Neural progenitor cell (in vitro differentiated cells): Measurements from ENCODE around the gene SFMBT2.

Experiments
- EZH2phosphoT487 ChIP-seq: fragments of 200-600 bp; sonication (generic); IDR thresholded peaks from 2 replicates; pipeline ENCODE4 v1.6.1; 2017; ENCODE audit warnings: antibody characterized with exemption
- TF ChIP-seq, protein P1 (sequence below): fragments of 200-600 bp; sonication (generic); IDR thresholded peaks from 2 replicates; pipeline ENCODE4 v1.5.1; 2017; ENCODE audit warnings: antibody characterized with exemption, mild to moderate bottlenecking

DNA sequence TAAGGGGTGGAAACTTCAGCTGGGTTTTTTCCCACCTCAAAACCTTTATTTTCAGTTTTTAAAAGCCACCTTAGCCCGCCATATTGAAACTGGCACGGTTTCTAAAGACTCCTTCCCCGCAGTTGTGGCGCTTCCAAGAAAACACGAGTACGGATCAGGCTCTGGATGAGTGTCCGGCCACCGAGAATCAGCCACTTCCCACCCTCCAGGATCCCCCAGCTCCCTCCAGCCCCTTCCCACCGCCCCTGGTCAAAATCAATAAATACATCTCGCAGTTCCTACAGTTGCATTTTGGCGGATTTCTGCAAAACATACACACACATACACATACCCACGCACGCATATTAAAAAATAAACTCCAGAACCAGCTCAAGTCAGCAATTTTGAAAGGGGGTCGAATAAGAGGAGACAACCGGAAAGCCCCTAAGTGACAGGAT lies 1.1 kb downstream of the SFMBT2 start:
- TF ChIP-seq, protein P1, sequence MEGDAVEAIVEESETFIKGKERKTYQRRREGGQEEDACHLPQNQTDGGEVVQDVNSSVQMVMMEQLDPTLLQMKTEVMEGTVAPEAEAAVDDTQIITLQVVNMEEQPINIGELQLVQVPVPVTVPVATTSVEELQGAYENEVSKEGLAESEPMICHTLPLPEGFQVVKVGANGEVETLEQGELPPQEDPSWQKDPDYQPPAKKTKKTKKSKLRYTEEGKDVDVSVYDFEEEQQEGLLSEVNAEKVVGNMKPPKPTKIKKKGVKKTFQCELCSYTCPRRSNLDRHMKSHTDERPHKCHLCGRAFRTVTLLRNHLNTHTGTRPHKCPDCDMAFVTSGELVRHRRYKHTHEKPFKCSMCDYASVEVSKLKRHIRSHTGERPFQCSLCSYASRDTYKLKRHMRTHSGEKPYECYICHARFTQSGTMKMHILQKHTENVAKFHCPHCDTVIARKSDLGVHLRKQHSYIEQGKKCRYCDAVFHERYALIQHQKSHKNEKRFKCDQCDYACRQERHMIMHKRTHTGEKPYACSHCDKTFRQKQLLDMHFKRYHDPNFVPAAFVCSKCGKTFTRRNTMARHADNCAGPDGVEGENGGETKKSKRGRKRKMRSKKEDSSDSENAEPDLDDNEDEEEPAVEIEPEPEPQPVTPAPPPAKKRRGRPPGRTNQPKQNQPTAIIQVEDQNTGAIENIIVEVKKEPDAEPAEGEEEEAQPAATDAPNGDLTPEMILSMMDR = no peak
- TF ChIP-seq EZH2phosphoT487 = peak; percentile 26
